Heart right ventricle (tissue), 16 donors: ENCODE results near the gene ARID3C. TPM values are rescaled to one million over a fixed set of nuclear protein-coding genes. Genes with fewer than 3 reads are reported as not detected.

Experiments
- ATAC-seq, 8 donors: fragments of 200-7000 bp; cut with Tn5 transposase; one replicate each; pipeline ENCODE4 v1.9.1; 2020; ENCODE audit warnings: mild to moderate bottlenecking in 8 of 8, moderate library complexity in 8 of 8, moderate number of reproducible peaks in 1 of 8
- DNase-seq, 2 donors: peaks; one replicate each; pipeline ENCODE4 v3.0.0-alpha.2; 2020
- H3K27ac ChIP-seq, 10 donors: fragments of 200-600 bp; sonication (generic) in 2 of 10; one replicate each; pipeline versions ENCODE4 v1.5.0 to v1.8.0; 2020 to 2022; ENCODE audit warnings: mild to moderate bottlenecking in 3 of 10
- H3K27me3 ChIP-seq, 7 donors: fragments of 200-600 bp; one replicate each; pipeline ENCODE4 v1.8.0; 2021 to 2022; ENCODE audit warnings: mild to moderate bottlenecking in 2 of 7
- H3K36me3 ChIP-seq, 9 donors: fragments of 200-600 bp; sonication (generic) in 1 of 9; one replicate each; pipeline versions ENCODE4 v1.5.0 to v1.8.0; 2020 to 2022; ENCODE audit warnings: mild to moderate bottlenecking in 2 of 9
- H3K4me1 ChIP-seq, 9 donors: fragments of 200-600 bp; sonication (generic) in 1 of 9; one replicate each; pipeline versions ENCODE4 v1.5.0 to v1.8.0; 2020 to 2022; ENCODE audit warnings: mild to moderate bottlenecking in 4 of 9
- H3K4me3 ChIP-seq, 10 donors: fragments of 200-600 bp; sonication (generic) in 2 of 10; one replicate each; pipeline versions ENCODE4 v1.5.0 to v1.8.0; 2020 to 2022; ENCODE audit warnings: mild to moderate bottlenecking in 7 of 10, moderate library complexity in 2 of 10
- H3K9me3 ChIP-seq, 11 donors: fragments of 200-600 bp in 10 of 11; sonication (generic) in 2 of 11; one replicate each; pipeline versions ENCODE4 v1.5.0 to v1.8.0; 2013 to 2022; ENCODE audit warnings: mild to moderate bottlenecking in 2 of 11, control low read depth in 1 of 11, moderate library complexity in 1 of 11
- CTCF ChIP-seq, 9 donors: fragments of 200-600 bp; sonication (generic) in 2 of 9; IDR thresholded peaks; one replicate each; pipeline versions ENCODE4 v1.5.0 to v1.8.0; 2021 to 2022; ENCODE audit warnings: antibody characterized with exemption in 9 of 9, mild to moderate bottlenecking in 5 of 9, moderate library complexity in 1 of 9
- WGBS, 2 donors: extraction: QIAGEN DNeasy Blood & Tissue Kit; methylation state at CpG; one replicate each; pipeline ENCODE4 v1.1.7; 2013; ENCODE audit warnings: inconsistent platforms in 1 of 2; 5-methylcytosine and 5-hydroxymethylcytosine counted together
- intact Hi-C, 10 donors: fragments of 100-400 bp; cut with DNase I; formaldehyde crosslinking; loops; one replicate each; pipeline versions ENCODE4 v1.11.1 to v1.14.2; 2022
- polyA plus RNA-seq, 2 donors: library from polyadenylated mRNA; stranded (reverse); fragments of 200-250 nt; gene quantifications; one replicate each; pipeline ENCODE4 v1.2.3, GENCODE V29; 2013
- total RNA-seq, 10 donors: library from RNA; stranded (reverse); fragmentation: NEBNext Ultra II Directional in 3 of 10; extraction: Animal tissue kit (Norgen Biotek cat#: 25700) in 3 of 10; gene quantifications; one replicate each; pipeline versions ENCODE4 v1.2.1 to v1.2.4, GENCODE V29; 2021 to 2023
- donor health status: Arrhythmogenic right ventricular cardiomyopathy.
- donor health status: ischemic (EF 13 %, LVEDD 7.1; RV severe dilation, severe dysfunction).
- donor health status: healthy with polysubstance abuse.
- donor health status: DM: no; HTN: yes; CAD: no.
- donor health status: DM: no; HTN: no; CAD: no.
- donor health status: ischemic (EF 25% LVEDD 6.9; RV normal size, moderate dysfunction).
- donor health status: ischemic (EF 25% LVEDD 5.7; RV mildly dilated, moderate dysfunction).
- donor health status: healthy.
- donor health status: DM: yes; HTN: yes; CAD: no.
- donor health status: Ischemic cardiomyopathy.
- donor health status: ischemic (EF 35%, LVEDD 5.7; RV mildly dilated, moderate dysfunction).
- donor health status: nonischemic (EF 11% LVEDD 7.7; RV severe dilation, severe dysfunction).
- donor health status: DM: yes; HTN: yes; CAD: no.
- donor health status: PGD.
- donor health status: ischemic (EF 29% LVEDD 5.4; RV normal size, mild dysfunction).
- donor health status: nonischemic (EF 23%, LVEDD 6.1; RV moderate dilation, normal function).

The ARID3C gene
- total and polyA plus RNA-seq, 12 donors, result not detected

- Histone ChIP-seq H3K36me3 (no peaks in the 10 kb centered on the region), H3K4me3 (no peak overlapping the region), H3K27me3 (peaks cover 6 to 30% (median 13%) of the 10 kb centered on the region in 7 donors), H3K9me3 (no peaks in the 10 kb centered on the region), H3K4me1 (peaks cover under 1 to 15% (median 7%) of the 10 kb centered on the region in 9 donors), H3K27ac (no peak overlapping the region)
- no peak for TF ChIP-seq CTCF (IDR thresholded peaks at IDR 0.05)
- DNase-seq (no peak), ATAC-seq (peak in 1 of 8 donors; percentile 16)
- intact Hi-C loops, result no loop called here
- 81 to 89% methylated on average over 17 of the region's 17 CpGs for WGBS, 2 donors
Observed at GRCh38 chr9:34573599-34574325, 55.1 kb downstream of the ARID3C start.

GRCh38 chr9:34572628-34573027 is 56.2 kb downstream of the ARID3C start:
- WGBS, 2 donors, result 85% methylated on average over 6 of the region's 6 CpGs
- ATAC-seq (no peak), DNase-seq (no peak)
- Histone ChIP-seq H3K27me3 (peaks cover 0 to 20% (median 6%) of the 10 kb centered on the region in 7 donors), H3K27ac (no peak overlapping the region), H3K4me3 (no peak overlapping the region), H3K4me1 (peaks cover 0 to 7% (median 0%) of the 10 kb centered on the region in 9 donors), H3K9me3 (no peaks in the 10 kb centered on the region), H3K36me3 (no peaks in the 10 kb centered on the region)
- intact Hi-C loops, result no loop called here
- TF ChIP-seq CTCF (IDR thresholded peaks at IDR 0.05), result no peak

GRCh38 chr9:34572092-34572491 is 56.8 kb downstream of the ARID3C start:
- no peak for TF ChIP-seq CTCF (IDR thresholded peaks at IDR 0.05)
- no peak for ATAC-seq
- DNase-seq, result peak in 1 of 2 donors; percentile 6
- Histone ChIP-seq H3K36me3 (no peaks in the 10 kb centered on the region), H3K9me3 (no peaks in the 10 kb centered on the region), H3K27ac (no peak overlapping the region), H3K4me3 (no peak overlapping the region), H3K27me3 (peaks cover 0 to 14% (median 4%) of the 10 kb centered on the region in 7 donors), H3K4me1 (peaks cover 0 to 7% (median 0%) of the 10 kb centered on the region in 9 donors)
- intact Hi-C loops, result no loop called here

- Histone ChIP-seq H3K4me1 (peaks cover 0 to 7% (median 0%) of the 10 kb centered on the region in 9 donors), H3K36me3 (no peaks in the 10 kb centered on the region), H3K4me3 (no peak overlapping the region), H3K27ac (no peak overlapping the region), H3K9me3 (no peaks in the 10 kb centered on the region), H3K27me3 (peaks cover 0 to 13% (median 6%) of the 10 kb centered on the region in 7 donors)
- peak in 1 of 2 donors; percentile 3 for DNase-seq
- 64 to 71% methylated on average over 12 of the region's 12 CpGs for WGBS, 2 donors
- TF ChIP-seq CTCF (IDR thresholded peaks at IDR 0.05), result no peak
- ATAC-seq, result peak in 1 of 8 donors; percentile 21
- intact Hi-C loops, result no loop called here
Observed at GRCh38 chr9:34571481-34571810, 57.4 kb downstream of the ARID3C start.

Other genes with a start within 250 kb of the ARID3C start
- 10 to 100 TPM; 18.9 to 38.6 (median 27.9) TPM for gene FAM219A, start 170.5 kb downstream of the ARID3C start, total RNA-seq
- 10 to 100 TPM; 15.1 to 20.7 TPM for gene FAM219A, start 170.5 kb downstream of the ARID3C start, polyA plus RNA-seq
- under 1 TPM in 2 of 10 donors, not detected in 8; 0.09 to 0.18 TPM for gene DNAI1, start 170.3 kb downstream of the ARID3C start, total RNA-seq
- gene DNAI1, start 170.3 kb downstream of the ARID3C start, polyA plus RNA-seq, result under 1 TPM in 1 of 2 donors, not detected in 1; 0.28 TPM
- under 1 TPM in 6 of 10 donors, not detected in 4; 0.32 to 0.64 (median 0.42) TPM for gene ENHO, start 106.1 kb downstream of the ARID3C start, total RNA-seq
- gene ENHO, start 106.1 kb downstream of the ARID3C start, polyA plus RNA-seq, result 1 to 10 TPM in 1 of 2 donors, under 1 TPM in 1; 0.46 to 1.2 TPM
- 1 to 10 TPM in 9 of 10 donors, under 1 TPM in 1; 0.76 to 6.2 (median 2.9) TPM for gene CNTFR, start 39.3 kb downstream of the ARID3C start, total RNA-seq
- gene CNTFR, start 39.3 kb downstream of the ARID3C start, polyA plus RNA-seq, result 1 to 10 TPM; 2.9 to 5.0 TPM
- gene RPP25L, start 17.0 kb downstream of the ARID3C start, total RNA-seq, result 10 to 100 TPM; 29.2 to 48.5 (median 39.2) TPM
- 10 to 100 TPM; 34.3 to 51.0 TPM for gene RPP25L, start 17.0 kb downstream of the ARID3C start, polyA plus RNA-seq
- 100 to 1,000 TPM; 113 to 143 (median 129) TPM for gene DCTN3, start 8.6 kb downstream of the ARID3C start, total RNA-seq
- 100 to 1,000 TPM in 1 of 2 donors, 10 to 100 TPM in 1; 30.5 to 118 TPM for gene DCTN3, start 8.6 kb downstream of the ARID3C start, polyA plus RNA-seq
- gene SIGMAR1, start 8.7 kb upstream of the ARID3C start, total RNA-seq, result 10 to 100 TPM; 15.8 to 31.7 (median 22.3) TPM
- 10 to 100 TPM; 23.8 to 54.0 TPM for gene SIGMAR1, start 8.7 kb upstream of the ARID3C start, polyA plus RNA-seq
- 10 to 100 TPM; 34.7 to 65.0 (median 44.2) TPM for gene GALT, start 17.6 kb upstream of the ARID3C start, total RNA-seq
- 10 to 100 TPM; 20.8 to 82.2 TPM for gene GALT, start 17.6 kb upstream of the ARID3C start, polyA plus RNA-seq
- 10 to 100 TPM; 45.2 to 53.7 (median 48.1) TPM for gene IL11RA, start 23.1 kb upstream of the ARID3C start, total RNA-seq
- 10 to 100 TPM; 26.9 to 30.0 TPM for gene IL11RA, start 23.1 kb upstream of the ARID3C start, polyA plus RNA-seq
- under 1 TPM in 1 of 10 donors, not detected in 9; 0.44 TPM for gene CCL27, start 33.6 kb upstream of the ARID3C start, total RNA-seq
- under 1 TPM in 1 of 2 donors, not detected in 1; 0.45 TPM for gene CCL27, start 33.6 kb upstream of the ARID3C start, polyA plus RNA-seq
- 10 to 100 TPM in 1 of 10 donors, 1 to 10 TPM in 1, under 1 TPM in 3, not detected in 5; 0.47 to 19.9 (median 0.87) TPM for gene CCL19, start 62.2 kb upstream of the ARID3C start, total RNA-seq
- 1 to 10 TPM; 1.6 to 4.9 TPM for gene CCL19, start 62.2 kb upstream of the ARID3C start, polyA plus RNA-seq
- 10 to 100 TPM in 7 of 10 donors, 1 to 10 TPM in 3; 1.3 to 31.1 (median 14.7) TPM for gene CCL21, start 81.1 kb upstream of the ARID3C start, total RNA-seq
- gene CCL21, start 81.1 kb upstream of the ARID3C start, polyA plus RNA-seq, result 10 to 100 TPM; 21.7 to 44.5 TPM